NCI-H1048 (cell line): ENCODE measurements around the gene PLPPR4.

Experiments used
- DNase-seq: peaks from one replicate; lab custom pipeline; 2025; lab: John Stamatoyannopoulos, UW

PLPPR4 gene

GRCh38 chr1:99348397-99349132, 84.3 kb downstream of the PLPPR4 start:
- no peak for DNase-seq

GRCh38 chr1:99352821-99353220, 88.5 kb downstream of the PLPPR4 start:
- DNase-seq: no peak

- DNase-seq: no peak
These were observed 94.5 kb downstream of the PLPPR4 start for GRCh38 chr1:99358770-99359169.
